GM19239 (cell line): ENCODE results near the gene KPNA1.

Experiments used
- DNase-seq: peaks from one replicate; pipeline ENCODE4 v3.0.0; 2011; ENCODE audit warnings: low spot score; ENCODE audit not compliant: insufficient read length
- FAIRE-seq: peaks from 2 replicates; lab custom pipeline; 2011; peaks lifted over from hg19 to GRCh38; lab: Jason Lieb, UNC

The KPNA1 gene

DNA sequence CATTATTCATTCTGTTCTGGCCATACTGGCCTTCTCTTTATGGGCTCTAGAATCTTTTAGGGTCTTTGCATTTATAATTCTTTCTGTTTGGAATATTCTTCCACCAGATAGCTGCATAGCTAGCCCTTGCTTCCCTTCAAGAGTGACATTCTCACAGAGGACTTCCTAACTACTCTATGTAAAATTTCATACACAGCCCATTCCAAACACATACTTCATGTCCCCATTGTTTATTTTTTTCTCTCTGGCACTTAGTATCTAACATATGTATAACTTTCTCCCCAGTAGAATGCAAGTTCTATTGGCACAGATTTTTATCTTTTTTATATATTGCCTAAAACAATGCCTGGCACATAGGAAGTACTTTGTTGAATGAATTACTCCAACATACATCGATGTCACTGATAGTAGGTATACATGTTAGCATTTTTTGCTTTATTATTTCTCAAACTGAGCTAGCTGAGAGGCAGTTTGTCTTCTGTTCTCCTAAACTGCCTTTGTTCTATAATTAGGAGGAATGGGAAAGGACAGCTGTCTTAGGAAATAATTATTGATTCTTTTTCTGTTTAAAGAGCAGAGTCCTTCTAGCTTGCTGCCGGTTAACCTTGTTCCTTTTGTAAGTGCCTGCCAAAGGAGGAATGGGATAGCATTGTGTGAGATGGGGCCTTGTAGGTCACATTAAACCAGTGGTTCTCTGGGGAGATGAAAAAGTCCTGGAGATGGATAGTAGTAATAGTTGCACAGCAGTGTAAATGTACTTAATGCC, 122.9 kb downstream of the KPNA1 start:
- DNase-seq (no peak), FAIRE-seq (no peak)

DNA sequence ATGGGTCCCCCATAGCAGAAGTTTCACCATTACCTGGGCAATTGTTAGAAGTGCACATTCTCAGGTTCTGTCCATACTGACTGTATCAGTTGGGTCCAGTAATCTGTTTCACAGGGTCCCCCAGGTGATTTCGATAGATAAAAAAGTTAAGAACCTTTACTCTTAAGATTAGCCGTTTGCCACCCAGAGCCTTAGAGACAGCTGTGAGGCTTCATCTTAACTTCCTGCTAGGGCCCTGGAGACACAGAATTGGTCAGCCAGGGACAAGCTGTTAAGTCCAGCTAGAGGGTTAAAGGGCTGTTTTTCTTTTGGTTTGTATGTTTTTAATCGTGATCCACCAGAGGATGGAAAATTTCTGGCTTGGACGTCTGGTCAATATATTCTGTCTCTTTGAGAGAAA, 124.1 kb downstream of the KPNA1 start:
- FAIRE-seq (no peak), DNase-seq (no peak)

DNA sequence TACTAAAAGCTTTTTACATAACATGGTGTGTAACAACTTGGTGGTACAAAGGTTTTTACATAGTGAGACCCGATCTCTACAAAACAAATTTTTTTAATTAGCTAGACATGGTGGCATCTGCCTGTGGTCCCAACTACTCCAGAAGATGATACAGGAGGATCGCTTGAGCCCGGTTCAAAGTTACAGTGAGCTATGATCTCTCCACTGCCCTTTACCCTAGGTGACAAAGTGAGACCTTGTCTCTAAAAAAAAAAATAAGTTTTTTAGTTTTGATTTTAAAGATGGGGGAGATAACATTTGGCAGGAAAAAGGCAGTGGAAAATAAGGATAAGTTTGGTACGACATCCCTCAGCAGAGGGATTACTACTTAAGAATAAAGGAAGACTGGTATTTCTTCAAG, 124.8 kb downstream of the KPNA1 start:
- FAIRE-seq (no peak), DNase-seq (no peak)

DNA sequence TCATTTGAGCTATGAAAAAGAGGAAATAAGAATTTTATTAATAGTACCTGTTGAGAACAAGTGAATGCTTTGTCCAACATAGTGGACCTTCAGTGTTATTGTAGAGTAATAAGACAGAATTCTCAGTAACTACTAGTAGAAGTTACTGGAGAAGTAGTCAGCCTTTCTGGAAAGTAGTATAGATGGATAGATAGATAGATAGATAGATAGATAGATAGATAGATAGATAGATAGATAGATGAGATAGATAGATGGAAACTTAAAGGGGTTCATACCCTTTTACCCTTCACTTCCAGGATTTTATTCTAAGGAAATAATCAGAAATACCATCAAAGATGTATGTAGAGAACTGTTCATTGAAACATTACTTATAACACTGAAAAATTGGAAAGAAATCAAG, 125.5 kb downstream of the KPNA1 start:
- FAIRE-seq (no peak), DNase-seq (no peak)

DNA sequence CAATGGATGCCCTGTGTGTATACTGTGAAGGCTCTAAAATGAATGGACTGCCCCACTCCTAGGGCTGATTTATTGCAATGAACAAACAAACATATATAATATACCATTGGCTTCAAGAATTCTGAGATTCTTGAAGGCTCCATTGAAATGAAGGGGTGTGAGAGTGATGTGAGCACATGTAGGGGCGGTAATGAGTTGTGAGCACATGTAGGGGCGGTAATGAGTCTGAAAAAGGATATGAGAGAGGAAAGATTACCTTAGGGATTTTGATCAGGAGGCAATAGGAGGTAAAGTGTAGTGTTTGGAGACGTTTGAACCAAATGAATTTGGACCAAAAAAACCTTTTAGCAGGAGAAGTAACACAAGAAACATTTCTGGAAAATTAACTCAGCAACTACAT, 127.0 kb downstream of the KPNA1 start:
- FAIRE-seq = no peak
- no peak for DNase-seq

DNA sequence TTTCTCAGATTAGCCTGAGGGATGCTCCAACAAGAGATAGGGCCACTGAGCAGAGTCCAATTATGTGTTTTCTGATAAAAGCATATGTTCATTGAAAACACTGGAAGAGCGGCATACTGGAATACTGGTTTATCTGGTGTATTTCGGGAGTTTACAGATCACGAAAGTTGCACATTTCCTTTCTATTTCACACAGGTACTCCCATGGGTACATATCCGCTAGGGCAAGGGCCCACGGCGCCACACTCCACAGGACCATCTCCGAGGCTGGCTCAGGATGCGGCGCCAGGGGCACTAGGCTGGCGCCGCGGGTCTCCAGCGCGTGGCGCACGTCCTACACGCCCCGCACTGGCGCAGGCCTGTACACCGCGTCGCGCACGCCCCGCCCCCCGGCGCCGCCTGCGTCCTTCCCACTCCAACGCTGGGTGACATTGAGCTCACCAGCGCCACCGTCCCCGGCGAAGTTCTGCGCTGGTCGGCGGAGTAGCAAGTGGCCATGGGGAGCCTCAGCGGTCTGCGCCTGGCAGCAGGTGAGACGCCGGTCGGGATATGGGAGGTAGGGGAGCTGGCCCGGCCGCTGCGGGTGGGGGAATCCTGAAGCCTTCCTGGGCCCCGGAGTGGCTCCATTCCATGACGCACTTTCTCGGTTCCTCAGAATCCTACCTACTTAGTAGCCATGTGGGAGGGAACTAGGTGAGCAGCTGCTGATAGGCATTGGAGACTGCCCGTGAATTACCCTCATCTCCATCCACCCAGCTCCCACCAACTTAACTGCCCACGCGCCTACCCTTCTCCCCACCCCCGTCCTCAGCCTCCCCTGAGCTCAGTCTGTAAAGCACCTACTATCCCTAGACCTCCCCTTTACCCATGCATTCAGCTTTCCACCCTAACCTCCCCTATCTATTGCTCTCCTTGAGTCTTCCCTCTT, 130.7 kb downstream of the KPNA1 start, which contains the start of gene FAM162A:
FAM162A (plus strand) TSS at position 412 of the 927 bp plus-strand sequence; CDS start at position 496, 84 bp downstream.
- peak; percentile 96 for FAIRE-seq

DNA sequence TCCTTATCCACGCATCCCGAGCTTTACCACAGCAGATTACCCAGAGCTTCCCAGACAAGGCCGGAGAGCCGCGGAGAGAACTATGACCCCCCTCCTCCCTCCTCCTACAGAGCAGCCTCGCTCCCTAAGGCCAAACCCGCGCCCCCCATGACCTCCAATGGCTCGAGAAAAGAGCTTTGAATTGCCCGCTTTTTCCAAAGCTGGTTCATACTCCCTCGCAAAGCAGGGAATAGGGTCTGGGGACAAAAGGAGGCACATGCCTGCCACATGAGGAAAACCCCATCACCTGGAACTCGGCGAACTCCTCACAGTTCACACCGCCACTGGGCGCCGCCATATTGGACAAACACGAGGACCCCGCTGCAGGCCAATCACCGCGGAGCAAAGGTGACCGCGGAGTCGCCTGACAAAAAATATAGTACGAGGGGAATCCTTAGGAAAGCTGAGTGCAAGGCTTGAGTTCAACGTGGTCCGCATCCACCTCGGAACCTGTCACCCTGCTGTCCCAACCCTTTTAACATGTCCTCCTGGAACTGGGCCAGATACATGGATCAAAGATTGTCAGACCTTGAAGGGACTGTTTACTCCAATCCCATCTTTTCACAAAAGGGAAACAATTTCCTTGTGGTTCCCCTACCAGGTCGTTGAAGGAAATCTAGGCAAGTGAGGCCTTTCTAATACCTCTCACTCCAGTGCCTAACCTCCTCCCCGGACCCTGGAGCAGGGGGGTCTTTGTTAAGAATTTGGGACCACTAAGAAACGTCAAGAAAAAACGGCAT, 131.7 kb downstream of the KPNA1 start, which contains the start of gene MIX23:
MIX23 (minus strand) TSS at position 344 of the 779 bp plus-strand sequence; CDS start at position 337, 7 bp downstream.
- no peak for FAIRE-seq
- DNase-seq = peak; percentile 42

More for the DNA sequence above, 130.7 kb downstream of the KPNA1 start, which contains the start of gene FAM162A:
- DNase-seq = peak; percentile 69

DNA sequence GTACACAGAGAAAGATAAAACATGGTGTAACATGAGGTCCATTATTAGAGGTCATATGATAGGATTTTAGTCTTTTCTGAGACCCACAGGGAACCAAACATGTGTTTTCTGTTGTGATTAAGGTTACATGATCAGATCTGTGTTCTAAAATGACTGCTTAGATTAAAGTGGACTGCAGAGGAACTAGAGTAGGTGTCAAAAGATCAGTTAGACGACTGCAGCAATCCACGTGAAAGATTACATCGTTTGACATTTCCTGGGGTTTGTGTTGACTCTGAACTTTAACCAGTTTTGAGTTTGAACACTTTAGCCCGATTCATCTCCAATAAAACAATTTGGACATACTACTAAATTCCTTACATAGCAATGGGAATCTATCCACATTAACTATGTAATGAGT, 136.8 kb downstream of the KPNA1 start:
- FAIRE-seq = no peak
- DNase-seq = no peak

DNA sequence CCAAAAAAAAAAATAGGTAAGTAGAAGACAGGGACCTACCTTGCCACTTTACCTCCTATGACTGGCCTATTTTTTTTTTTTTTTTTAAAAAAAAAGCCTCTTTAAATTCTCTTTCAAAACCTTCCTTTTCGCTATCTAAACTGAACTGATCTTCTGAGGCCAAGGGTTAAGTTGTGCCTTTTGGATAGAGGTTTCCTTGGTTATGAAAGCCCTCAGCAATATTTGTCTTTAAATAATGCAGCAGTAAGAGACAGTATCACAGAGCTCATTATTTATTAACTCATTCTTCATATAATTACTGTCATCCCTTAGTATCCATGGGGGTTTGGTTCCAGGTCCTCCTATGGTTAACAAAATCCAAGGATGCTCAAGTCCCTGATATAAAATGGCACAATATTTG, 140.7 kb downstream of the KPNA1 start:
- DNase-seq = no peak
- FAIRE-seq = no peak
